ENCODE measurements around the gene PYDC2.

PYDC2 gene

GRCh38 chr3:191461113-191461595 lies at the start of gene PYDC2:
TSS of gene PYDC2 (plus strand) at chr3:191461163. CDS start at chr3:191461163, 0 bp downstream.
- DNase-seq, result no peak

DNA sequence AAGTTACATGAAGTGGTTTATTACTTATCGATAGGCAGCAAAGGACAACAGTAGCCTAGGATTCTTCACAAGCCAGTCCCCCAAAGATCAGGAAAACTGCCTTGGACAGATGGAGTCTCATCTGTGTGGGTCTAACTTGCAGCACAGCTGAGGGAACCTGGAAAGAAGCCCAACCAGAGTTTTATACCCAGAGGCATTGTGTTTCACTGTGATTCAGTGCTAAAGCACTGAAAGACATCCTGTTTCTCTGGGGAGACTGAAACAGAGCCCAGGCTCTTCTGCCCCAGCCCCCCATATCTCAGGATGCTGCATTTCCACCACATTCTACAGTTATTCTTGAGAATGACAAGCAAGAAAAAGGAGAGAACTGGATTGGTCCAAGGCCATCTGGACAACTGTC lies 48.2 kb upstream of the PYDC2 start:
- no peak for DNase-seq

GRCh38 chr3:191414286-191414685 lies 46.7 kb upstream of the PYDC2 start:
- no peak for DNase-seq

- no peak for DNase-seq
Measured at GRCh38 chr3:191414732-191415131, 46.2 kb upstream of the PYDC2 start.

GRCh38 chr3:191415566-191415965 lies 45.4 kb upstream of the PYDC2 start:
- DNase-seq, result no peak

- no peak for DNase-seq
Measured at GRCh38 chr3:191417457-191417729, 43.6 kb upstream of the PYDC2 start.

DNA sequence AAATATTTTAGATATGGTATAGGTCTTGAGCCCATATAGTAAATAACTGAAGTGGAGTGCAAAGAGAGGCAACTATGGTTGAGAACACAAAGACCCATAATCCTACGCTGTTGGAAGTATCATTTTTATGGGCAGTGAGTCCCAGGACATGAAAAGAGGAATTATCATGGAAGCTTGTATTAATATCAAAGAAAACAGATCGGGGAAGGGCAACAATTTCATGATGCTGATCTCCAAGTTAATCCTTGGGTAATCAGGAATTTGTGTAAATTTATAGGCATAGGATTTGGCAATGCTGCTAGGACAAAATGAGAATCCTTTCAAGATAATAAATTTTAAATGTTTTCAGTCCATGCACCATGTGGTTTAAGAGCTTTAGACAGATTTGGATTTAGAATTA lies 40.2 kb upstream of the PYDC2 start:
- DNase-seq, result no peak

GRCh38 chr3:191424881-191425280 lies 36.1 kb upstream of the PYDC2 start:
- no peak for DNase-seq

DNA sequence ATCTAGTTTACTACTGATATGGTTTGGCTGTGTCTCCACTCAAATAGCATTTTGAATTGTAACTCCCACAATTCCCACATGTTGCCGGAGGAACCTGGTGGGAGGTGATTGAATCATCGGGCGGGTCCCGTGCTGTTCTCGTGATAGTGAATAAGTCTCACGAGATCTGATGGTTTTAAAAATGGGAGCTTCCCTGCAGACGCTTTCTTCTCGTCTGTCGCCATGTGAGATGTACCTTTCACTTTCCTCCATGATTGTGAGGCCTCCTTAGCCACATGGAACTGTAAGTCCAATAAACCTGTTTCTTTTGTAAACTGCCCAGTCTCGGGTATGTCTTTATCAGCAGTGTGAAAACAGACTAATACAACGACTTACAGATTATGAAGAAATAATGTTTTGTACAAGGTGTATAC lies 35.6 kb upstream of the PYDC2 start:
- DNase-seq, result no peak

GRCh38 chr3:191426311-191426710 lies 34.7 kb upstream of the PYDC2 start:
- no peak for DNase-seq

- no peak for DNase-seq
Measured at GRCh38 chr3:191428177-191428576, 32.8 kb upstream of the PYDC2 start.

DNA sequence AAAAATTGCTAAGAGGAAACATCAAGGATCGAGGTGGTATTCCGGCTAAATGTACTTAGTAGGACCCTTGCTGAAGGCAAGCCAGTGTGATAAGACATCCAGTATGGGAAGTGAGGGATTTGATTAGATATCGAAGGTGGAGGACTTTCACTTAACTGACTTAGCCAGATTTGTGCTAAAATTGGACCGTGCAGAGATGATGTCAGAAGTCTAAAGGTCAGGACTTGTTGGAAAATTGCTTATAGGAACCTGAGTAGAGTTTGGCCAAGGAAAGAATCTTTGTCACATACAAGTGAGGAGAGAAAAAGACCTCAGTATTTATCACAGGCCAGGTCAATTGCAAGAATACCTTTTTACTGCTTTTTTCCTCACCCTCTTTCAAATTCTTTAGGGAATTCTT lies 30.9 kb upstream of the PYDC2 start:
- no peak for DNase-seq

GRCh38 chr3:191431160-191431822 lies 29.7 kb upstream of the PYDC2 start:
- no peak for DNase-seq

- DNase-seq, result no peak
Measured at GRCh38 chr3:191432162-191432561, 28.8 kb upstream of the PYDC2 start.

GRCh38 chr3:191434024-191434423 lies 26.9 kb upstream of the PYDC2 start:
- no peak for DNase-seq

DNA sequence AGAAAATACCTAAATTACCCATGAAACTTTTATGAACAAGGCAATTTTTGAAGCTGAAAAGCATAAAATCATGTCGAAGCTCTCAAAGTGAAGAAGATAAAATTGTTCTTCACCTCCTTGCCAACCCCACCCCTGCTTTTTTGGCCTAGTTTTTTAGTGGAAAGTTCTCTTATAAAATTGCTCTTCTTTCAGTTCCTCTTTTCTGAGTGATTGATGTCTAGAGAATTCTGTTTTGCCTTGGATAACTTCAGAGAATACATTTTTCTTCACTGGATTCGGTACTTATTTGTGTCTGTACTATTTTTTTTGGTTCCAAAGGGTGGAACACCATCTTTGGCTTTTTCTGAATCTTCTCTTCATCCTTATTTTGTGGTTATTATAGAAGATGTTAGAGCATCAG lies 25.0 kb upstream of the PYDC2 start:
- DNase-seq, result no peak

- DNase-seq, result no peak
Measured at GRCh38 chr3:191438150-191438814, 22.7 kb upstream of the PYDC2 start.

GRCh38 chr3:191440532-191440931 lies 20.4 kb upstream of the PYDC2 start:
- no peak for DNase-seq

GRCh38 chr3:191441687-191442086 lies 19.3 kb upstream of the PYDC2 start:
- no peak for DNase-seq

DNA sequence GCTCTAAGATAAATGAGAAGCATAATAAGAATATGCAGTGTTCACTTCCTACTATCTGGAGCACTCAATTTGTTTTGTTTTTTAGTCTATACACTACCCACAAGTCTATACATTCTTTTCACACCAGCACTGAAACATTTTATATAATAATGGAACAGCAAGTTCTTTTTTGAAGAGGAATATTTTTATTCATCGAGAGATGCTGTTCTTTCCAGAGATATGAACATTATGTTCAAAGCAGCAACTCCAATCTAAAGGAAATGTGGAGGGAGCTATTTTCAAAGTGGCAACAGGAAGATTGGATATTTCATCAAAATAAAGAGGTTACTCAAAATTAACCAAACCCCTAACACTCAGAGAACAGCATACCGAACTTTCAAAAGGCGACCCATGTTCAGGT lies 16.4 kb upstream of the PYDC2 start:
- no peak for DNase-seq

GRCh38 chr3:191449256-191449655 lies 11.7 kb upstream of the PYDC2 start:
- no peak for DNase-seq

GRCh38 chr3:191455257-191455952 lies 5.6 kb upstream of the PYDC2 start:
- DNase-seq, result no peak

DNA sequence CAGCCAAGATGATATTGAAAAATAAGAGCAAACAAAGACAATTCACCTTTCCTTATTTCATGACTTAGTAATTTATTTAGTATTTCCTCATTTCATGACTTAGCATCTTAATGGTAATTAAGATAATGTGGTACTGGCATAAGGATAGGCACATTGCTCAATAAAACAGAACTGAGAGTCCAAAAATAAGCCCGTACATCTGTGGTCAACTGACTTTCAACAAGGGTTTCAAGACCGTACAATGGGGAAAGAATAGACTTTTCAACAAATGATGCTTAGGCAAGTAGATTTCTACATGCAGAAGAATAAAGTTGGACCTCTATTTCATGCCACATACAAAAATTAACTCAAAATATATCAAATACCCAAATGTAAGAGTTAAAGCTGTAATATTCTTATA lies 603 bp upstream of the PYDC2 start:
- no peak for DNase-seq

GRCh38 chr3:191470080-191470479 lies 9.1 kb downstream of the PYDC2 start:
- DNase-seq, result no peak

All from CD4-positive, alpha-beta T cell treated with Interleukin-4 for 4 hours (primary cell).